GM18520 (cell line): ENCODE data around the gene PRX.
"Not testable (repeated sequence)": the region's sequence is repeated elsewhere in the genome, so short reads cannot be mapped to it uniquely, and the experiment has no call there.

Experiments
- ATAC-seq: cut with Tn5 transposase; IDR thresholded peaks from one replicate; pipeline ENCODE4 v1.9.1; 2021; ENCODE audit not compliant: unreplicated experiment

Gene PRX

GRCh38 chr19:40413291-40413845 is at the start of gene PRX:
Gene PRX, minus strand, starts transcription at chr19:40413378. Its CDS starts 5,446 bp downstream, at chr19:40407932.
- no peak for ATAC-seq

- ATAC-seq: no peak
Measured at GRCh38 chr19:40461669-40462221, 48.6 kb upstream of the PRX start.

- ATAC-seq: no peak
Measured at GRCh38 chr19:40460185-40460584, 47.0 kb upstream of the PRX start.

- no peak for ATAC-seq
Measured at GRCh38 chr19:40458597-40458974, 45.4 kb upstream of the PRX start.

GRCh38 chr19:40457953-40458596 is 44.9 kb upstream of the PRX start:
- no peak for ATAC-seq

- no peak for ATAC-seq
Measured at GRCh38 chr19:40457048-40457447, 43.9 kb upstream of the PRX start.

- not testable (repeated sequence) for ATAC-seq
Measured at GRCh38 chr19:40453943-40454342, 40.8 kb upstream of the PRX start.

- ATAC-seq: no peak
Measured at GRCh38 chr19:40453151-40453735, 40.1 kb upstream of the PRX start.

- no peak for ATAC-seq
Measured at GRCh38 chr19:40452016-40452415, 38.8 kb upstream of the PRX start.

- no peak for ATAC-seq
Measured at GRCh38 chr19:40450664-40451063, 37.5 kb upstream of the PRX start.

GRCh38 chr19:40449506-40449905 is 36.3 kb upstream of the PRX start:
- no peak for ATAC-seq

GRCh38 chr19:40446263-40446784 is 33.1 kb upstream of the PRX start:
- no peak for ATAC-seq

GRCh38 chr19:40445780-40446262 is 32.6 kb upstream of the PRX start:
- ATAC-seq: no peak

GRCh38 chr19:40444825-40445312 is 31.7 kb upstream of the PRX start:
- ATAC-seq: no peak

GRCh38 chr19:40444000-40444824 is 31.0 kb upstream of the PRX start, which contains the start of gene SERTAD3:
Gene SERTAD3, minus strand, starts transcription at chr19:40444335. Its CDS starts 2,255 bp downstream, at chr19:40442080.
- peak; percentile 54 for ATAC-seq

GRCh38 chr19:40443131-40443999 is 30.2 kb upstream of the PRX start:
- ATAC-seq: peak; percentile 63

GRCh38 chr19:40442328-40443130 is 29.4 kb upstream of the PRX start:
- ATAC-seq: no peak

GRCh38 chr19:40441719-40442253 is 28.6 kb upstream of the PRX start:
- ATAC-seq: no peak

GRCh38 chr19:40438284-40438683 is 25.1 kb upstream of the PRX start:
- no peak for ATAC-seq
